CD4-positive, alpha-beta T cell treated with Interleukin-10 for 1 hour (primary cell): Measurements from ENCODE around the gene LITAFD.
"Not testable (repeated sequence)": the region's sequence is repeated elsewhere in the genome, so short reads cannot be mapped to it uniquely, and the experiment has no call there.

ENCODE experiments used
- DNase-seq: peaks from one replicate; pipeline ENCODE4 v3.0.0-alpha.2; 2020

LITAFD gene

DNA sequence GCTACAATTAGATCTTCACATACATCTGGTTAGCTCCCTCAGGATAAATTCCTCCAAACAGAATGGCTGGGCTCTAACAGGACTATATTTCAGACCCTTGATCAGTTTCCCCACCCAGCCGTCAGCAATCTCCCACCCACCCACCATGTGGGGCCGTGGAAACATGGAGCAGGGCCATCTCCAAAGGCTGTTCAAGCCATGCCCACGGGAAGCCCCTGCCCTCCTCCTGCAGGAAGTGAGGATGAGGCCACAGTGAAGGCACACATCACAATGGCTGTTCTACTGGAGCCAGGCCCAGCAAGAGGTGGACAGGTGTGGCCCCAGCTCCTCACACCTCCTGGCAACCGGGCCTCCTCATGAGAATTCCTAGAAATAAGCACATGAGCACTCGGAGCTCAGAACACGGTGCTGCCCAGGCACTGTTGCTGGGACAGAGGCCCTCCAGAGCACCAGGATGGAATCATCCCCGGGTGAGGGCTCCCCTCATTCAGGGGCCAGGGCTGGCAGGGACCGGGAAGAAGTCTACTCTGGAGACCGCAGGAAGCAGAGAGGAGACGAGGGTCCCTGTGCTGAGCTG, at the start of gene LITAFD:
TSS of gene LITAFD (plus strand) at position 311 of the 577 bp plus-strand sequence. CDS start 2,005 bp downstream, outside the sequence.
- DNase-seq: no peak

DNA sequence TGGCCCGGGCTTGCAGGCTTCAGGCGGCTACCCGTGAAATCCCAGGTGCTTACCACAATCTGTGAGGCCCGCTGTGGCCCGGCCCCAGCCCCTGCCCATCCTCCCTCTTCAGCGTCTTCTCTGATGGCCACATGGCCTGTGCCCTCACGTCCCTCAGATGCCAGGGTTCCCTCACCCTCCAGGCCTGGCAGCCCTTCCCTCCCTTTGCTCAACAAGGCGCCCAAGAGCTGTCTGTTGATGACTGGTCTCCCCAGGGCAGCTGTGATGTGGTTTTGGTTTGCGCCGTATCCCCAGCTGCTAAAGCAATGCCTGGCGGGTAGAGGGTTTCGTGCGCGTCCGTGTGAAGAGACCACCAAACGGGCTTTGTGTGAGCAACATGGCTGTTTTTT, 49.4 kb upstream of the LITAFD start:
- DNase-seq: no peak

DNA sequence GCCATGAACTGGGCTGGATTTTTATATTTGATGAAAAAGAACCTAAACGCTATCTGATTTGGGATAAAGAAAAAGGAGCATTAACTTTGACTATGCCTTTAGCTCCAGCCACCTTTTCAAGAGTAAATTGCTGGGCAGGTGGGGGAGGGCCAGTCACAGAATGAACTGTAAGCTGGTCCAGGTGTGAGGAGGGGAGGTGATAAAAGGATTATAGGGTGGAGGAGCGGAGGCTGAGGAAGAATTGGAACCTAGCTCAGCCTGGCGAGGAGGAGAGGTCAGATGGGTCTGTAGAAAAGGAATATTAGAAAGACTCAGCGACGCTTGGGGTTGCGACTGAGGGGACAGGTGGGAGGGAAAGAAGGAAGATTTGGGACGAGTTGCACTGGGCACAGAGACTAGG, 45.4 kb upstream of the LITAFD start:
- DNase-seq: not testable (repeated sequence)

DNA sequence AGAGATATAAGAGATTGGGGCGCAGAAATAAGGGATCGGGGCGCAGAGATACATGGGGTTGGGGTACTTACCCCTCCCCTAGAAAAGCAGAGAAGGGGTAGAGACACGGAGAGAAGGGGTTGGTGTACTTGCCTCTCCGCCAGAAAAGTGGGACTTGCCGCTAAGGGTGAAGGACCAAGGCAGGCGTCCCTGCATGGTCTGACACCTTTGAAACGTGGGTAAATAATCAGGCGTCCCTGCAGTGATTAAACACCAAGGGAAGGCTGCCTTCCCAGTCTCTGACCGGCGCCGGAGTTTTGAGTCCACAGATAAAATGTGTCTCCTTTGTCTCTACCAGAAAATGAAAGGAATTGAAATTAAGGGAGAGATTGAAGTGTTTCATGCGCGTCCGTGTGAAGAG, 44.6 kb upstream of the LITAFD start:
- DNase-seq: not testable (repeated sequence)

DNA sequence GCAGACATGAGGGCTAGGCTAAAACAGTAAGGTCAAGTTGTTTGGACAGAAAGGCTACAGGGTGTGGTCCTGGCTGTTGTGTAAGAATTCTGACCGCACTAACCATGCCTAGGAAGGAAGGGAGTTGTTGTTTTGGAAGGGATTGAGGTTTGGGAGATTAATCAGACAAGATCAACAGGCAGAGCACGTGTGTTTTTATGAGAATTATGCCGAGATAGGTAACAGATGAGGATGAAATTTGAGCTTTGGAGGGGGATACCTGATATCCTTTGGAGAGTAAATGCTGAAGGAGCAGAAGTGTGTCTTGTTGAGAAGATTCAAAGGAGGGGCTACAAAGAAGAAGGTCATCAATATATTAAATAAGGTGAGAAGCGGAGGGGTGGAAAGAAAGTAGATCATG, 40.1 kb upstream of the LITAFD start:
- DNase-seq: not testable (repeated sequence)

DNA sequence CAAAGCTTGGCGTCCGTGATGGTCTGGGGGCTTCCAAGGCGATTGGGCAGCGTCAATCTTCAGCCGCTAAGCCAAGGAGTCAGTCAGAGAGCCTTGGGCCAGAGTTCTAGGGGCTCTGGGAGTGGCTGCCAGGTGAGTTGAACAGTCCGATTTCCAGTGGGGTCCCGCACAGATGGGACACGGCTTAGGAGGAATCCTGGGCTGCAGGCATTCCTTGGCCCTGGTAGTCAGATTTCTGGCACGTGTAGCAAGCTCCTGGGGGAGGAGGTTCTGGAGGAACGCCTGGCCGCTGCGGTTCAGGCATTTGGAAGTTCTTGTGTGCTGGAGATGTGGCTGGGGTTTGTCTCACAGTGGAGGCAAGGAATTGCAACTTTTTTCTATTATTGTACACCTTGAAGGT, 38.9 kb upstream of the LITAFD start:
- not testable (repeated sequence) for DNase-seq

- DNase-seq: no peak
Measured at GRCh38 chr16:8845699-8846298, 36.4 kb upstream of the LITAFD start.

GRCh38 chr16:8846401-8846932, 35.7 kb upstream of the LITAFD start:
- no peak for DNase-seq

GRCh38 chr16:8847145-8847544, 35.0 kb upstream of the LITAFD start:
- DNase-seq: no peak

GRCh38 chr16:8847623-8848022, 34.5 kb upstream of the LITAFD start:
- no peak for DNase-seq

GRCh38 chr16:8848231-8848938, 33.8 kb upstream of the LITAFD start:
- no peak for DNase-seq

- no peak for DNase-seq
Measured at GRCh38 chr16:8848939-8849391, 33.2 kb upstream of the LITAFD start.

- DNase-seq: no peak
Measured at GRCh38 chr16:8849411-8850011, 32.6 kb upstream of the LITAFD start.

DNA sequence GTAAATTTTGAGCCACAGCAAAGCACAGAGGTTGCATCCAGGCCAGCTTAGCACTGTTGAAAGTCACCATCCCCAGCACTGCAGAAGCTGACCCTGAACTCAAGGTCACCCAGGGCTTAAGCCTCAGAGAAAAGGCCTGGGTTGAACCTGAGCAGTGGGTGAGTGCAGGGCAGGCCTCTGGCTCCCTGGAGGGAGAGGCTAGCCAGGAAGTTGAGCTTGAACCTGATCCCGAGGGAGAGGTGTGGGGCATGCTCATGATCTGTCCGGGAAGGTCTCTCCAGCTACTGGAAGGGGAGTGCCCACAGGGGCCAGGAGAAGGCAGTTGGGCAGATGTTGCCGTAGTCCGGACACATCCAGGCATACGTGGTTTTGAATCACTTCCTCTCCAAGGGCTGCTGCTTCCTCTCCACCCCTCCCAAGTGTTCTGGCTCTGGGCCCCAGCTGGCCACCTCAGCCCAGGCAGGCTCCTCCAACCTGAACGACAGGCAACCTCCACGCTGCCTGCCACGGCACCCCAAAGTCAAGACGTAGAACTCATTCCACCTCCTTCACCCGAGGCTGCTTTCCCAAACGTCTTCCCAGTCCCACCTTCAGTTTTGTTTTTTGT, 31.8 kb upstream of the LITAFD start:
- DNase-seq: no peak

DNA sequence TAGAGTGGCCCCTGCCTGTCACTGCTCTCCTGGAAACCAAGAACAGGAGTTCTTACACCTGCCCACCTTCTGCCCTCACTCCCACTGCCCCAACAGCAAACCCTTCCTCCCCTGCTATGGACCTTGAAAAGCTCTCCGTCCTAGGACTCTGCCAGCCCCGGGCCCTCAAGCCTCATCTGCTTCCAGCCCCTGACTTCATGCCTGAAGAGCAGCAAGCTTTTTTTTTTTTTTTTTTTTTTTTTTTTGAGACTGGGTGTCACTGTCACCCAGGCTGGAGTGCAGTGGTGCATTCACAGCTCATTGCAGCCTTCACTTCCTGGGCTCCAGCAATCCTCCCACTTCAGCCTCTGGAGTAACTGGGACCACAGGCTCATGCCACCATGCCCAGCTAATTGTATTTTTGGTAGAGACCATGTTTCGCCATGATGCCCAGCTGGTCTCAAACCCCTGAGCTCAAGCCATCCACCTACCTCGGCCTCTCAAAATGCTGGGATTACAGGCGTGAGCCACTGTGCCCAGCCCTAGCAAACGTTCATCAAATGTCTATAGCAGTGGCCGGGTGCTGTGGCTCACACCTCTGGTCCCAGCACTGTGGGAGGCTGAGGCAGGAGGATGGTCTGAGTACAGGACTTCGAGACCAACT, 30.3 kb upstream of the LITAFD start:
- DNase-seq: no peak

GRCh38 chr16:8852534-8852933, 29.6 kb upstream of the LITAFD start:
- DNase-seq: no peak

GRCh38 chr16:8853150-8853549, 29.0 kb upstream of the LITAFD start:
- DNase-seq: no peak

DNA sequence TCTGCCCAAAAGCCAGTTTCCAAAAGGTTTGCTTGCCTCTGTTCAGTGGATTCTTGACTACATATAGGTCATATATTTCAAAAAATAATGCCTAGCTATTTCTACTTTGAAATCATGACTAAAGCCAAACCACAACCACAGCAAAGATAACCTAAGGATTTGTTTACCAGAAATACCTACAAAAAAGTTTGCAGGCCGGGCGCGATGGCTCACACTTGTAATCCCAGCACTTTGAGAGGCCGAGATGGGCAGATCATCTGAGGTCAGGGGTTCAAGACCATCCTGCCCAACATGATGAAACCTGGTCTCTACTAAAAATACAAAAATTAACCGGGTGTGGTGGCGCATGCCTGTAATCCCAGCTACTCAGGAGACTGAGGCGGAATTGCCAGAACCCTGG, 28.5 kb upstream of the LITAFD start:
- no peak for DNase-seq

DNA sequence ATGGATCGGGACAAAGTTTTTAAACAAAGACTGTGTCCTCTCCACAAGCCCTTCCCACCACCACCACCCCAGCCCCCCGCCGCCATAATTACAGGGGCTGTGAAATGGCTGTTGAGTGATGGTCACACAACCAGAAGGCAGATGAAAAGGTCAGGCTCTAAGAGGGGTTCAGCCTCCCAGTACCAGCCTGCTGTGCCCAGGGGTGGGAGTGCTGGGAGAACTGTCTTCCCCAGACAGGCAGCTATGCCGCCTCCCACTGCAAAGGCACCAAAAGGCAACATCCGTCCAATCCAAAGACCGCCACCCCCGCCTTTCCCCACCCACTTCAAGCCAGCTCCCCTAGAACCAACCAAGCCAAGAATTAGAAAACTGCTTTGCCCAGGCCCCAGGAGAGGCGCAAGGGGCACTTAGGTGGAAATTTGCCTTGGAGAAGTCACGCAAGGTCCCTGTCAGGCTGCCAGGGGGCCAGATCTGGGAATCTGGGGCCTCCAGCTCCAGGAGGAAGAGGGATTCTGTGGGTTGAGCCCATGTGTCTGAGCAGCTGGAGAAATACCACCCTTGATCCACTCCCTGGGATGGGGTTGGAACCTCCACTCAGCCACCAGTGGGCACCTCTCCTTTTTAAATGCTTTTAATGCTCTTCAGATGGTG, 27.7 kb upstream of the LITAFD start:
- no peak for DNase-seq

DNA sequence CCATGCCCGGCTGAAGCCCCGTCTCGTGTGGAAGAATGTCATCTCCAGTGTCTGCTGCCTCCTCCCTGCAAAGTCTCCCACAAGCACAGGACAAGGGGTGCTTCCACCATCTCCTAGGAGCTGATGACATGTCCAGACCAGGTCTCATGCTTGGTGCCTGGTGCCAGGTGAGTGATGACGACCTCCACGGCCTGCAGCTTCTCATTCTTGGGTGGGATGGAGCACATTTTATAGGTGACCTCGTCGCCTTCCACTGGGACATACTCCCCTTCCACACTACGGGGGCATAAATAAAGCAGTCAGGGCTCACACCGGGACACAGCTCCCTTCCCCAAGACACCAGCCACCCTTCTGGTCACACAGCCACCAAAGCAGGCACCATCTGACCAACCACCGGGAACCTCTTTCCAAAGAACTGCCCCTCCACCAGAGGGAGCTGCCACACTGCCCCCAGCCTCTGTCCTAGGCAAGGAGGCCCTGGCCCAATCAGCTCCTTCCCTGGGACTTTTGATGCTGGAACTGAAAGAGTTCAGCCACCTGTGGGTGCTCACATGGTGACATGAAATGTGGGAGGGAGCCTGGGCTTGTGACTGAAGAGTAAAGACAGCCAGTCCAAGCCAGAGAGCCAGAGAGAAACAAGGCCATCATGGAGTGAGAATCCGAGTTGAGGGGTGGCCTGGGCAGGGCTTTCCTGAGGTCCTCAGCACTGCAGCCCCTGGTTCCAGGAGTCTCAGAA, 26.9 kb upstream of the LITAFD start:
- no peak for DNase-seq

GRCh38 chr16:8855972-8856371, 26.2 kb upstream of the LITAFD start:
- no peak for DNase-seq
